HCT116 (cell line): ENCODE measurements around the gene POTEC. TPM values are rescaled to one million over a fixed set of nuclear protein-coding genes. Genes with fewer than 3 reads are reported as not detected.
"Not testable (repeated sequence)": the region's sequence is repeated elsewhere in the genome, so short reads cannot be mapped to it uniquely, and the experiment has no call there.

Source experiments
- ATAC-seq: fragments of 200-7000 bp; cut with Tn5 transposase; 2 replicates; pipeline ENCODE4 v1.9.1; 2020; ENCODE audit warnings: mild to moderate bottlenecking, moderate library complexity
- BruUV-seq: library from RNA; stranded (reverse); fragments of 400-500 nt; replicated peaks from 2 replicates; lab custom pipeline; 2021; lab: Mats Ljungman, UMichigan
- CTCF ChIA-PET: fragments of 300-600 bp; sonication (Branson Sonifier 250); formaldehyde crosslinking; loops from one replicate; lab custom pipeline; 2021; ENCODE audit warnings: antibody characterized with exemption; lab: Charles Lee
- POLR2A ChIA-PET: fragments of 300-600, 350-600 bp; sonication (Branson Sonifier 250); formaldehyde crosslinking; loops from one replicate; lab custom pipeline; 2021; ENCODE audit warnings: antibody characterized with exemption; lab: Charles Lee
- RAD21 ChIA-PET, 2 experiments: fragments of 300-600 bp; sonication (Branson Sonifier 250); formaldehyde crosslinking; loops; one replicate each; lab custom pipeline; 2023; ENCODE audit warnings: low total read pairs in 2 of 2; ENCODE audit not compliant: uncharacterized antibody in 2 of 2, unreplicated experiment in 2 of 2, low non-redundant PET in 1 of 2; lab: Charles Lee
- DNase-seq: peaks from one replicate; pipeline ENCODE4 v3.0.0-alpha.2; 2010; ENCODE audit warnings: low read depth, low spot score
- H2AFZ ChIP-seq: fragments of 200-600 bp; shearing (Covaris generic), sonication (generic); 2 replicates; pipeline ENCODE4 v1.6.1; 2017; ENCODE audit warnings: low read depth, mixed run types, mixed read lengths, antibody characterized with exemption, low read length; ENCODE audit not compliant: poor library complexity, severe bottlenecking
- H3K27ac ChIP-seq: 2 replicates; pipeline ENCODE4 v1.5.1; 2012; ENCODE audit warnings: low read depth, low read length
- H3K27me3 ChIP-seq: fragments of 200-600 bp; sonication (generic); 2 replicates; pipeline ENCODE4 v1.6.1; 2016; ENCODE audit warnings: mixed run types, low read length, mixed read lengths; ENCODE audit not compliant: insufficient read depth
- H3K36me3 ChIP-seq, 2 experiments: fragments of 200-500 bp in 1 of 2; fragments of 200-600 bp in 1 of 2; sonication (Bioruptor generic) in 1 of 2; sonication (generic) in 1 of 2; 2 replicates each; pipeline versions ENCODE4 v1.5.1 to v1.6.1; 2014 to 2016; ENCODE audit warnings: low read length in 2 of 2, inconsistent platforms in 1 of 2, mixed read lengths in 1 of 2, mixed run types in 1 of 2; ENCODE audit not compliant: insufficient read depth in 2 of 2, control insufficient read depth in 1 of 2
- H3K4me1 ChIP-seq, 2 experiments: fragments of 200-600 bp in 1 of 2; sonication (generic) in 1 of 2; 2 replicates each; pipeline versions ENCODE4 v1.5.1 to v1.6.1; 2012 to 2017; ENCODE audit warnings: low read length in 2 of 2, inconsistent platforms in 1 of 2, mild to moderate bottlenecking in 1 of 2, mixed read lengths in 1 of 2, mixed run types in 1 of 2, moderate library complexity in 1 of 2; ENCODE audit not compliant: insufficient read depth in 2 of 2, control insufficient read depth in 1 of 2
- H3K4me2 ChIP-seq: fragments of 200-600 bp; sonication (generic); 2 replicates; pipeline ENCODE4 v1.6.1; 2017; ENCODE audit warnings: mixed run types, low read length, mixed read lengths
- H3K4me3 ChIP-seq, 2 experiments: fragments of 200-600 bp in 1 of 2; sonication (generic) in 1 of 2; replicated peaks in 1 of 2; 2 replicates each; pipeline ENCODE4 v1.5.1; 2011 to 2016; ENCODE audit warnings: low read length in 2 of 2, control low read depth in 1 of 2, low read depth in 1 of 2, mild to moderate bottlenecking in 1 of 2, mixed read lengths in 1 of 2, mixed run types in 1 of 2
- H3K79me2 ChIP-seq: fragments of 200-600 bp; sonication (generic); 2 replicates; pipeline ENCODE4 v1.6.1; 2017; ENCODE audit warnings: mild to moderate bottlenecking, mixed run types, low read length, moderate library complexity, mixed read lengths; ENCODE audit not compliant: insufficient read depth
- H3K9ac ChIP-seq: fragments of 200-600 bp; sonication (generic); 2 replicates; pipeline ENCODE4 v1.6.1; 2016; ENCODE audit warnings: low read length, mixed read lengths
- H3K9me2 ChIP-seq: fragments of 200-600 bp; sonication (generic), shearing (Covaris generic); 2 replicates; pipeline ENCODE4 v1.6.1; 2017; ENCODE audit warnings: mixed run types, mild to moderate bottlenecking, moderate library complexity; ENCODE audit not compliant: insufficient read depth
- H3K9me3 ChIP-seq, 2 experiments: fragments of 200-500 bp in 1 of 2; fragments of 200-600 bp in 1 of 2; sonication (Bioruptor generic) in 1 of 2; sonication (generic) in 1 of 2; 2 replicates each; pipeline ENCODE4 v1.6.1; 2014 to 2017; ENCODE audit warnings: low read length in 2 of 2, mixed read lengths in 2 of 2, inconsistent platforms in 1 of 2, low read depth in 1 of 2, mild to moderate bottlenecking in 1 of 2, mixed run types in 1 of 2, moderate library complexity in 1 of 2; ENCODE audit not compliant: control insufficient read depth in 1 of 2, insufficient read depth in 1 of 2
- H4K20me1 ChIP-seq: fragments of 200-600 bp; sonication (generic), shearing (Covaris generic); 2 replicates; pipeline ENCODE4 v1.6.1; 2017; ENCODE audit warnings: mixed run types, mild to moderate bottlenecking, moderate library complexity; ENCODE audit not compliant: insufficient read depth
- intact Hi-C: fragments of 100-400 bp; cut with micrococcal nuclease; formaldehyde crosslinking; loops from 2 replicates; pipeline ENCODE4 v1.10.0; 2022
- total RNA-seq: library from RNA; stranded (reverse); gene quantifications from one replicate; pipeline ENCODE4 v1.2.1, GENCODE V29; 2021; ENCODE audit not compliant: unreplicated experiment

The POTEC gene
- total RNA-seq, 1 experiment from 2014 or later: not detected

DNA sequence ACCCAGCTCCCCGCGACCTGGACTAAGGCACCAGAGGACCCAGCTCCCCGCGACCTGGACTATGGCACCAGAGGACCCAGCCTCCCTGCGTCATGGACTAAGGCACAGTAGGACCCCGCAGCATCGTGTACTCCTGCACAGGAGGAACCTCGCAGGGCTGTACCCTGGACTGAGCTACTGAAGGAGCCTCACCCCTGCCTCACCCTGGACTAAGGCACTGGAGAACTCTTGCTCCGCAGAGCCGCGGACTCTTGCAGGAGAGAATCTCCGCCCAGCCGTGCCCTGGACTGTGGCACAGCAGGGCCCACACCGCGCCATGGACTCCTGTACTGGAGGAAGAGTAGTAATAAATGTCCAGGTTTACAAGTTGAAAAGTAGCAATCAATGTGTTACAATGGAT lies 67.9 kb downstream of the POTEC start:
- H3K36me3 ChIP-seq, H3K27ac ChIP-seq, intact Hi-C loops, H3K4me3 ChIP-seq, POLR2A ChIA-PET, DNase-seq, H3K4me1 ChIP-seq, H3K9me2 ChIP-seq, ATAC-seq, H3K79me2 ChIP-seq, H4K20me1 ChIP-seq, BruUV-seq, H2AFZ ChIP-seq, H3K4me2 ChIP-seq, H3K9me3 ChIP-seq, RAD21 ChIA-PET, CTCF ChIA-PET, H3K9ac ChIP-seq, H3K27me3 ChIP-seq: not testable (repeated sequence)

DNA sequence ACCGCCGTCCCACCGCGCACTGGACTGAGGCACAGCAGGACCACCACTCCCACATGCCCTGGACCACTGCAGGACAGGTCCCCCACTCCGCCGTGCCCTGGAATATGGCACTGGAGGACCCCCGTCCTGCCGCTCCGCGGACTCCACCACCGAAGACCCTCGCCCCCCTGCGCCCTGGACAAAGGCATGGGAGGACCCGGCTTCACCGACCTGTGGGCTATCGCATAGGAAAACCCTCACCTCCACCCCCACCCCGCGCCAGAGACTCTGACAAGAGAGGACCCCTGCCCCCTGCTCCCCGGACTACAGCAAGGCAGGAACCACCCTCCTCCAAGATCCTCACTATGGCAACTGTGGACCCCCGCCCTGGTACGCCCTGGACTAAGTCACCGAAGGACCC lies 68.6 kb downstream of the POTEC start:
- H3K9me3 ChIP-seq, H2AFZ ChIP-seq, H3K36me3 ChIP-seq, H3K79me2 ChIP-seq, H3K9me2 ChIP-seq, intact Hi-C loops, ATAC-seq, BruUV-seq, H3K4me2 ChIP-seq, H4K20me1 ChIP-seq, H3K4me3 ChIP-seq, DNase-seq, POLR2A ChIA-PET, CTCF ChIA-PET, RAD21 ChIA-PET, H3K27ac ChIP-seq, H3K4me1 ChIP-seq, H3K27me3 ChIP-seq, H3K9ac ChIP-seq: not testable (repeated sequence)

DNA sequence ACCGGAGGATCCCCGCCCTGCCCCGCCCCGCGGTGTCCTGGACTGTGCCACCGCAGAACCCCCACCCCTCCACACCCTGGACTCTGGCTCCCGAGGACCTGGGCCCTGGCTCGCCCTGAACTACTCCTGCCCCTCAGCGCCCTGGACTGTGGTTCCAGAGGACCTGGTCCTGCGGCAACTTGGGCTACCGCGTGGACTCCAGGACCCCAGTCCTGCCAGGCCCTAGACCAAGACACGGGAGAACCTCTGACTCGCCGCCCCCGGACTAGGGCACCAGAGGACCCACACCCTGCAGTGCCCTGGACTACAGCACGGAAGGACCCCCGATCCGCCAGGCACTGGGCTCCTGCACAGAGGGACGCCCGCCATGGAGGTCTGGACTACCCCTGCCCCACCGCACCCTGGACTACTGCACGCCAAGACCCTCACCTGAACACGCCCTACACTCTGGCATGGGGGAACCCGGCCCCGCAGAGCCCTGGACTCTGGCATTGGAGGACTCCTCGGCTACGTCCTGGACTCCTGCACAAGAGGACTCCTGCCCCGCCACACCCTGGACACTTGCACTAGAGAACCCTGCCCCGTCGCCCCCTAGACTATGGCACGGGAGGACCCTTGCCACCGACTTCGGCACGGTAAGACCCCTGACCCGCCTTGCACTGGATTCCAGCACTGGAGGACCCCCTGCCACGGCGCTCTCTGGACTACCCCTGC lies 69.2 kb downstream of the POTEC start:
- intact Hi-C loops, H2AFZ ChIP-seq, H3K9me3 ChIP-seq, DNase-seq, H3K9me2 ChIP-seq, CTCF ChIA-PET, H3K27ac ChIP-seq, H3K9ac ChIP-seq, H3K36me3 ChIP-seq, H3K4me1 ChIP-seq, H3K4me2 ChIP-seq, H4K20me1 ChIP-seq, ATAC-seq, H3K27me3 ChIP-seq, H3K79me2 ChIP-seq, BruUV-seq, POLR2A ChIA-PET, H3K4me3 ChIP-seq, RAD21 ChIA-PET: not testable (repeated sequence)

DNA sequence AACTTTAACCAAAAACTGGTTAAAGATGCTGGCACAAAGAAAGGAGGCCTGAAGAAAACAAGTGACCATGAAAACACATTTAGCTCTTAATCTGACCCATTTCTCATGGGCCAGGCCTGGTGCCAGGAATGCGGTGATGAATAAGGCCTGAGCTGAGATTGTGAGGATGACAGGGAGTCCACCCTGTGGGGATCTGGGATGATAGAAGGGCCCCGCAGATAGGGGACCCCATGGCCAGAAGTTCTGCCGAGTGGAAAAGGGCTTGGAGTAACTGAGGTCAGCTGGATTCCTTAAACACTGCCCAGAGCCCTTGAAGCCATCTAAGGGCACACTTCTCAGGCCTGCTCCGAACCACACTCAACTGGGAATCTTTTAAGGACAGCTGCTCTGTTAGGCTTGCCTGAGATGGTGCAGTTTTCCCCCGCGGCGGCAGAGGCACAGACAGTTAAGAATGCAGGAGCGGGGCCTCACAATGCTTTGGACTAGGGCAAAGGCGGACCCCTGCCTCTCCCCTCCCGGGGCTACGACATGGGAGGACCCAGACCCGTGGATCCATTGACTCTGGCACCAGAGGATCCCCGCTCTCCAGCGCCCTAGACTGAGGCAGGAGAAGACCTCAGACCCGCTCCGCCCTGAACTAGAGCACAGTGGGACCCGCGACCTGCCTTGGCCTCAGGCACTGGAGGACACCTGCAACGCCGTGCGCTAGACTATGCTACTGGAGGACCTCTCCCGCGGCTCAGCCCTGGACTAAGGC lies 70.0 kb downstream of the POTEC start:
- CTCF ChIA-PET, H3K79me2 ChIP-seq, POLR2A ChIA-PET, DNase-seq, H3K36me3 ChIP-seq, H3K4me2 ChIP-seq, H3K27me3 ChIP-seq, ATAC-seq, H3K9ac ChIP-seq, H3K9me3 ChIP-seq, BruUV-seq, H3K27ac ChIP-seq, RAD21 ChIA-PET, H3K4me1 ChIP-seq, H3K9me2 ChIP-seq, H2AFZ ChIP-seq, intact Hi-C loops, H3K4me3 ChIP-seq, H4K20me1 ChIP-seq: not testable (repeated sequence)
